22Rv1 (cell line): ENCODE data around the gene VANGL2.

Experiments used
- ZFX ChIP-seq: fragments of 450-650 bp; IDR thresholded peaks from 2 replicates; pipeline ENCODE4 v1.6.1; 2017; ENCODE audit warnings: antibody characterized with exemption, borderline replicate concordance
- TF ChIP-seq, protein P1 (sequence below): fragments of 450-650 bp; IDR thresholded peaks from 2 replicates; pipeline ENCODE4 v1.5.1; 2017; ENCODE audit warnings: mild to moderate bottlenecking

GRCh38 chr1:160399544-160400222, 681 bp upstream of the VANGL2 start:
- TF ChIP-seq, protein P1, sequence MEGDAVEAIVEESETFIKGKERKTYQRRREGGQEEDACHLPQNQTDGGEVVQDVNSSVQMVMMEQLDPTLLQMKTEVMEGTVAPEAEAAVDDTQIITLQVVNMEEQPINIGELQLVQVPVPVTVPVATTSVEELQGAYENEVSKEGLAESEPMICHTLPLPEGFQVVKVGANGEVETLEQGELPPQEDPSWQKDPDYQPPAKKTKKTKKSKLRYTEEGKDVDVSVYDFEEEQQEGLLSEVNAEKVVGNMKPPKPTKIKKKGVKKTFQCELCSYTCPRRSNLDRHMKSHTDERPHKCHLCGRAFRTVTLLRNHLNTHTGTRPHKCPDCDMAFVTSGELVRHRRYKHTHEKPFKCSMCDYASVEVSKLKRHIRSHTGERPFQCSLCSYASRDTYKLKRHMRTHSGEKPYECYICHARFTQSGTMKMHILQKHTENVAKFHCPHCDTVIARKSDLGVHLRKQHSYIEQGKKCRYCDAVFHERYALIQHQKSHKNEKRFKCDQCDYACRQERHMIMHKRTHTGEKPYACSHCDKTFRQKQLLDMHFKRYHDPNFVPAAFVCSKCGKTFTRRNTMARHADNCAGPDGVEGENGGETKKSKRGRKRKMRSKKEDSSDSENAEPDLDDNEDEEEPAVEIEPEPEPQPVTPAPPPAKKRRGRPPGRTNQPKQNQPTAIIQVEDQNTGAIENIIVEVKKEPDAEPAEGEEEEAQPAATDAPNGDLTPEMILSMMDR = no peak
- TF ChIP-seq ZFX = no peak
